Astrocyte of the cerebellum (primary cell): ENCODE measurements around the gene U2SURP.

Source experiments
- DNase-seq: peaks from one replicate; pipeline ENCODE4 v3.0.0-alpha.2; 2011; ENCODE audit warnings: low read depth
- H3K4me3 ChIP-seq: 2 replicates; pipeline ENCODE4 v1.5.1; 2011; ENCODE audit warnings: mild to moderate bottlenecking, low read depth, low read length, moderate library complexity
- in situ Hi-C: cut with HindIII; loops from 2 replicates; pipeline ENCODE4 v1.10.0; 2017; ENCODE audit warnings: low sequenced_read_pairs
- TF ChIP-seq, protein P1 (sequence below): IDR thresholded peaks from 2 replicates; pipeline ENCODE4 v1.5.1; 2012; ENCODE audit warnings: low read length, low read depth, moderate library complexity, mild to moderate bottlenecking; ENCODE audit errors: missing control alignments

U2SURP gene

DNA sequence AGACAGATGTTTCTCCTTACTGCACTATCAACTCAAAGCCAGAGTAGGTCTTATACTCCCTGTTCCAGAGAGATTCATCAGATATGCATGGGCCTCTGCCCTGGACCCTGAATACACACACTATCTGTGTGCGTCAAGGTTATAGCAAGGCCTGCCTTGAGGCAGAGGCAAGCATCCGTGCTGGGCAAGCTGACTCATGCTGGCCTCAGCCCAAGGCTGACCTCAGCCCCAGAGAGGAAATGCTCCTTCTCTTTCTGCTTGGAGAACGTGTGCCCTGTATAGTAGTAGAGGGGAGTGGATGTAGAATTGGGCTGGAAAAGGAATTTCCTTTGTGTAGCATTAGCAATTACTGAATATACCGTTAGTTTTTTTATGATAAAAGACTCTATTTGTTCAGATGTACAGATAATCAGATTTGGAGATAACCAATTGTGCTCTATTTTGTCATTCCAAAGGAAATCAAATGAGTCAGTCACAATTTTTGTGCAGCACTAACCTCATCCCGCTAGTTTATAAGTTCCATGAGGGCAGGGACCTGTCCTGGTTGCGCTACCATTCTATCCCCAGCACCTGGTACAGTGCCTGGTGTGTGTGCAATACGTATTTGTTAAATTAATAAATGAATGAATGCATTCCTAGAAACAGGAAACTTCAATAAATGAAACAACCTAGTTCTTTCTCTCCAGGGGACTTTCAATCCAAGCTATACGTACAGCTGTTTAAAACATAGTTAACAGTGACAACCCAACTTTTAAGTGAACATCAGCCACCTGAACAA, 24.6 kb upstream of the U2SURP start:
- TF ChIP-seq, protein P1, sequence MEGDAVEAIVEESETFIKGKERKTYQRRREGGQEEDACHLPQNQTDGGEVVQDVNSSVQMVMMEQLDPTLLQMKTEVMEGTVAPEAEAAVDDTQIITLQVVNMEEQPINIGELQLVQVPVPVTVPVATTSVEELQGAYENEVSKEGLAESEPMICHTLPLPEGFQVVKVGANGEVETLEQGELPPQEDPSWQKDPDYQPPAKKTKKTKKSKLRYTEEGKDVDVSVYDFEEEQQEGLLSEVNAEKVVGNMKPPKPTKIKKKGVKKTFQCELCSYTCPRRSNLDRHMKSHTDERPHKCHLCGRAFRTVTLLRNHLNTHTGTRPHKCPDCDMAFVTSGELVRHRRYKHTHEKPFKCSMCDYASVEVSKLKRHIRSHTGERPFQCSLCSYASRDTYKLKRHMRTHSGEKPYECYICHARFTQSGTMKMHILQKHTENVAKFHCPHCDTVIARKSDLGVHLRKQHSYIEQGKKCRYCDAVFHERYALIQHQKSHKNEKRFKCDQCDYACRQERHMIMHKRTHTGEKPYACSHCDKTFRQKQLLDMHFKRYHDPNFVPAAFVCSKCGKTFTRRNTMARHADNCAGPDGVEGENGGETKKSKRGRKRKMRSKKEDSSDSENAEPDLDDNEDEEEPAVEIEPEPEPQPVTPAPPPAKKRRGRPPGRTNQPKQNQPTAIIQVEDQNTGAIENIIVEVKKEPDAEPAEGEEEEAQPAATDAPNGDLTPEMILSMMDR: no peak
- peak; percentile 92 for DNase-seq
- in situ Hi-C loops: loop anchor here (25.0 kb wide), 1 partner anchor 140 kb away; no protein-coding TSS in a partner anchor
- H3K4me3 ChIP-seq: no peak overlapping the region

DNA sequence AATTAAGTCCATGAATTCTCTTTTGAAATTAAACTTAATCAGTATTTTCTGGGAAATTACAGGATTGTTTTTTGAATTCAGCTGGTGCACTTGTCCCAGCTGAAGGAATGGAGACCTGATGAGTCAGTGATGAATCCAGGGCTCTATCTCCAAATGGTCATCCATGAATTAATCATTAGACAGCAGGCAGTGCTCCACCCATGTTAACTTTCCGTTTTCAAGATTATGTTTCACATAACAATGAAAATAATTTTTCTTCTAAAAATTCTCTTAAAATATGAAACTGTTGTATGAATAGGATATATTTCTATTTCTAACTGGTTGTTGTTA, 24.0 kb upstream of the U2SURP start:
- in situ Hi-C loops: loop anchor here (25.0 kb wide), 1 partner anchor 140 kb away; no protein-coding TSS in a partner anchor
- TF ChIP-seq, protein P1: no peak
- no peak for DNase-seq
- H3K4me3 ChIP-seq: no peak overlapping the region

DNA sequence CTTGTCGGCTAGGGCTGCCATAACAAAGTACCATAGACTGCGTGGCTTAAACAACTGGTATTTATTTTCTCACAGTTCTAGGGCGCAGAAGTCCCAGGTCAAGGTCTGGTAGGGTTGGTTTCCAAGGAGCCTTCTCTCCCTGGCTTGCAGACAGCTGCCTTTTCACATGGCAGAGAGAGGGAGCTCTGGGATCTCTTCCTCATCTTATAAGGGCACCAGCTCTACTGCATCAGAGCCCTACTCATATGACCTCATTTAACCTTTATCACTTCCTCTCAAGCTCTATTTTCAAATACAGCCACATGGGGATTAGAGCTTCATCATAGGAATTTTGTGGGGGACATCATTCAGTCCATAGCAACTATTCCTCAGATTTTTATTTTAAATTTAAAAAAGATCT, 20.3 kb upstream of the U2SURP start:
- no peak overlapping the region for H3K4me3 ChIP-seq
- no peak for DNase-seq
- in situ Hi-C loops: loop anchor here (25.0 kb wide), 1 partner anchor 144 kb away; no protein-coding TSS in a partner anchor
- TF ChIP-seq, protein P1: no peak

DNA sequence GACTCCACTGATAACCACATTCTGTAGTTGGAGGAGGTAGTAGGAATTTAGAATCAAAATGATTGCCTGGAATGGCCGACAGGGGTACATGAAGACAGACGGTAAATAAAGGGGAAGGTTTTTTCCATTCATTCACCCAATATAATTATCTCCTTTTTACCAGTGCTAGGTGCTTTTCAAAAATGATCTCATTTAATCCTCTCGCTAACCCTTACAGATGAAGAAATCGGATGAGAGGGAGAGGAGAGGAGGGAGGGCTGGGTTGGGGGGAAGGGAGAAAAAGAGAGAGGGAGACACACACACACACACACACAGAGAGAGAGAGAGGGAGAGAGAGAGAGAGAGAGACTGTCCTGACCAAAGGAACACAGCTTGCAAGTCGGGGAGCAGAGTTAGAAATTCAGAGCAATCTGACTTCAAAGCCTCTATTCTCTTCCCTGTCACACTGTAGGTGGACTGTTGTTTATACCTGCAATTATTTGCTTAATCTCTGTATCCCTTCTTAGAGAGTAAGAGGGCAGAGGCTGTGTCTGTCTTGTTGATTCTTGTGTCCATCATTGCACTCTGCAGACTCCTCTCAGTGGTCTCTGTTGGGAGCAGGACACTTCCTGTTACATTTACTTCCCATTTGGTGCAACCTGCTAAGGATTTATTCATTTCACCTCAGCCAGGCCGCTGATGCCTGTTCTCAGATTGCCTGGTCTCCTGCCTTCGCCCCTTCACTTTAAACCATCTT, 19.2 kb upstream of the U2SURP start:
- no peak for DNase-seq
- in situ Hi-C loops: loop anchor here (25.0 kb wide), 1 partner anchor 145 kb away; no protein-coding TSS in a partner anchor
- TF ChIP-seq, protein P1: no peak
- no peak overlapping the region for H3K4me3 ChIP-seq

DNA sequence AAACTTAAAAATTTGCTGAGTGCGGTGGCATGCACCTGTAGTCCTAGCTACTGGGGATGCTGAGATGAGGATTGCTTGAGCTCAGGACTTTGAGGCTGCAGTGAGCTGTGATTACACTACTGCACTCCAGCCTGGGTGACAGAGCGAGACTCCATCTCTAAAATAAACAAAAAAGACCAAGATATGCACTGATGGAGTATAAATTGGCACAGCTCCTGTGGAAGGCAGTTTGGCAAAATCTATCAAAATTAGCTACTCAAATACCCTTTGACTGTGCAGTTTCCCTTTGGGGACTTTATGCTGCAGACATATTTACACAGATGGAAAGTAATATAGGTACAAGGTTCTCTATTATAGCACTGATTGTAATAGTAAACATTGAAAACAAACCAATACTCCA, 18.1 kb upstream of the U2SURP start:
- H3K4me3 ChIP-seq: no peak overlapping the region
- no peak for DNase-seq
- in situ Hi-C loops: loop anchor here (25.0 kb wide), 1 partner anchor 146 kb away; no protein-coding TSS in a partner anchor
- TF ChIP-seq, protein P1: no peak

DNA sequence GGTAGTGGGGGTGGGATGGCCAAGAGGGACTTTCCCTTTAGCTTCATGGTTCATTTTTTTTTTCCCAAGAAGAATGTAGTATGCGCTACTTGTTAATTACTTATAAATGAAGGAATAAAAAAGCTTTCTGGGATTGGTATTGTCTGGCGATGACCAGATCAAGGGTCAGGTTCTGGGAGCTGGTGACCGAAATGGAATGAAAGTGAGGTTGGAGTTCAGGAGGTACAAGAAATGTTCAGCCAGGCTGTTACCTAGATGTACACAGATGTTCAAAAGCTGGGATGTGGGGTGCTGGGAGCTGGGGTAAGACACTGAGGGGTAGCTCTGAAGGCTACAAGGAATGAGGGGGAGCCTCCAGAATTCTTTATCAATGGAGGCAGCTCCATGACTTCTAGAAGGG, 17.1 kb upstream of the U2SURP start:
- in situ Hi-C loops: loop anchor here (25.0 kb wide), 1 partner anchor 147 kb away; no protein-coding TSS in a partner anchor
- H3K4me3 ChIP-seq: no peak overlapping the region
- TF ChIP-seq, protein P1: no peak
- no peak for DNase-seq
